NAMALWA (cell line): ENCODE measurements around the gene SEC24A.
"Not testable (repeated sequence)": the region's sequence is repeated elsewhere in the genome, so short reads cannot be mapped to it uniquely, and the experiment has no call there.

Experiments used
- DNase-seq: peaks from one replicate; pipeline ENCODE4 v3.0.0-alpha.2; 2015; ENCODE audit warnings: low spot score

SEC24A gene

GRCh38 chr5:134650660-134651059 lies 2.1 kb downstream of the SEC24A start:
- not testable (repeated sequence) for DNase-seq

GRCh38 chr5:134651531-134651930 lies 2.9 kb downstream of the SEC24A start:
- no peak for DNase-seq

GRCh38 chr5:134656690-134657089 lies 8.1 kb downstream of the SEC24A start:
- no peak for DNase-seq

- no peak for DNase-seq
These were observed 10.9 kb downstream of the SEC24A start for GRCh38 chr5:134659456-134659855.

GRCh38 chr5:134659922-134660321 lies 11.3 kb downstream of the SEC24A start:
- DNase-seq: no peak

GRCh38 chr5:134662971-134663370 lies 14.4 kb downstream of the SEC24A start:
- no peak for DNase-seq

- DNase-seq: no peak
These were observed 15.9 kb downstream of the SEC24A start for GRCh38 chr5:134664448-134664847.

- DNase-seq: not testable (repeated sequence)
These were observed 25.0 kb downstream of the SEC24A start for GRCh38 chr5:134673546-134673945.

- DNase-seq: not testable (repeated sequence)
These were observed 28.8 kb downstream of the SEC24A start for GRCh38 chr5:134677357-134677756.

- not testable (repeated sequence) for DNase-seq
These were observed 41.6 kb downstream of the SEC24A start for GRCh38 chr5:134690144-134690543.

GRCh38 chr5:134692722-134693121 lies 44.1 kb downstream of the SEC24A start:
- DNase-seq: no peak

- DNase-seq: no peak
These were observed 59.7 kb downstream of the SEC24A start for GRCh38 chr5:134708301-134708700.

GRCh38 chr5:134714120-134714519 lies 65.5 kb downstream of the SEC24A start:
- DNase-seq: no peak

- no peak for DNase-seq
These were observed 66.0 kb downstream of the SEC24A start for GRCh38 chr5:134714541-134714940.

GRCh38 chr5:134715466-134715865 lies 66.9 kb downstream of the SEC24A start:
- DNase-seq: not testable (repeated sequence)

- no peak for DNase-seq
These were observed 76.3 kb downstream of the SEC24A start for GRCh38 chr5:134724872-134725271.

- DNase-seq: no peak
These were observed 84.2 kb downstream of the SEC24A start for GRCh38 chr5:134732819-134733218.

GRCh38 chr5:134735243-134735642 lies 86.7 kb downstream of the SEC24A start:
- DNase-seq: peak; percentile 46

- DNase-seq: peak; percentile 35
These were observed 87.7 kb downstream of the SEC24A start for GRCh38 chr5:134736173-134736812.

- DNase-seq: peak; percentile 98
These were observed 89.8 kb downstream of the SEC24A start, which contains the start of gene CAMLG for GRCh38 chr5:134738133-134738962. TSS of gene CAMLG (plus strand) at chr5:134738548. CDS start at chr5:134738621, 73 bp downstream.

- DNase-seq: peak; percentile 87
These were observed 90.5 kb downstream of the SEC24A start for GRCh38 chr5:134738963-134739661.

- DNase-seq: no peak
These were observed 92.5 kb downstream of the SEC24A start for GRCh38 chr5:134741052-134741451.

GRCh38 chr5:134742134-134742533 lies 93.5 kb downstream of the SEC24A start:
- DNase-seq: no peak
